Calu3 (cell line): ENCODE data around the gene BCAT1. TPM values are rescaled to one million over a fixed set of nuclear protein-coding genes. Genes with fewer than 3 reads are reported as not detected.

Source experiments
- BruUV-seq: library from RNA; stranded (reverse); fragments of 400-500 nt; replicated peaks from 2 replicates; lab custom pipeline; 2021; lab: Mats Ljungman, UMichigan
- CTCF ChIA-PET: fragments of 300-600 bp; sonication (Branson Sonifier 250); formaldehyde crosslinking; loops from one replicate; lab custom pipeline; 2022; ENCODE audit warnings: antibody characterized with exemption; lab: Charles Lee
- DNase-seq: peaks from one replicate; pipeline ENCODE4 v3.0.0; 2022
- H3K27ac Mint-ChIP-seq: one replicate; pipeline ENCODE4 v1.8.0; 2022; ENCODE audit warnings: mixed read lengths; ENCODE audit not compliant: unreplicated experiment
- H3K27me3 Mint-ChIP-seq: one replicate; pipeline ENCODE4 v1.8.0; 2022; ENCODE audit warnings: mixed read lengths; ENCODE audit not compliant: unreplicated experiment
- H3K36me3 Mint-ChIP-seq: one replicate; pipeline ENCODE4 v1.8.0; 2022; ENCODE audit warnings: mild to moderate bottlenecking, moderate library complexity, mixed read lengths; ENCODE audit not compliant: insufficient read depth, unreplicated experiment
- H3K4me1 Mint-ChIP-seq: one replicate; pipeline ENCODE4 v1.8.0; 2022; ENCODE audit warnings: mild to moderate bottlenecking, low read depth, mixed read lengths; ENCODE audit not compliant: unreplicated experiment
- H3K4me3 Mint-ChIP-seq: one replicate; pipeline ENCODE4 v1.8.0; 2022; ENCODE audit warnings: mild to moderate bottlenecking, low read depth, moderate library complexity, mixed read lengths; ENCODE audit not compliant: unreplicated experiment
- H3K9me3 Mint-ChIP-seq: one replicate; pipeline ENCODE4 v1.8.0; 2022; ENCODE audit warnings: low read depth, mixed read lengths; ENCODE audit not compliant: unreplicated experiment
- intact Hi-C: fragments of 100-400 bp; cut with micrococcal nuclease; formaldehyde crosslinking; loops from one replicate; pipeline ENCODE4 v1.10.0; 2022; ENCODE audit not compliant: unreplicated experiment
- total RNA-seq: library from RNA; stranded (reverse); gene quantifications from 2 replicates; pipeline ENCODE4 v1.2.3, GENCODE V29; 2022
- TF ChIP-seq, protein P1 (sequence below): fragments of 200-600 bp; IDR thresholded peaks from one replicate; pipeline ENCODE4 v1.8.0; 2022; ENCODE audit warnings: antibody characterized with exemption; ENCODE audit not compliant: unreplicated experiment

Gene BCAT1
- total RNA-seq, 1 experiment from 2014 or later = 4.0 TPM

DNA sequence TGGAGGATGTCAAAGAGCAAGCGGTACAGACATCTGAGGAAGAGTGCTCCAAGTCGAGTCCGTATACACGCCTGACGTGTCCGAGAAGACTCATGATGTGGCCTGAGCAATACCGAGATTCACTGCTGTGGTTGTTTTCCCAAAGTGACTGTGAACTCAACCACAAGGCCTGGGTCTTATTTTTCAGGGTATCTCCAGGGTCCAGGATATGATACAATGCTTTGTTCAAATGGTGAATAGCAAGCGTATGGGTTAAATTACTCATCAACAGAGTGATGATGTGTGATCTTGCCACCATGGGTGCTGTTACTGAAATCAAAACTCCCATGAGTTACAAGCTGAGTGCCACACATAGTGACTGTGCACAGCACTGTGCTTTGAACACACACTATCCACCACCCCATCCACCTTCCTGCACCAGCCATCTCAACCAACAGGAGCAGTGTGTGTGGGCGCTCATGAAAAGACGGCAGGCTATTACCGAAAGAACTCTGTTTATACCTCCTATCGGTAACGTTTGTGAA is 109.6 kb downstream of the BCAT1 start:
- intact Hi-C loops = loop anchor here (5.0 to 10.0 kb wide), 2 partner anchors 725 to 1632 kb away; no protein-coding TSS in a partner anchor
- Mint-ChIP-seq H3K36me3 (no peaks in the 10 kb centered on the region), H3K4me1 (no peaks in the 10 kb centered on the region)

DNA sequence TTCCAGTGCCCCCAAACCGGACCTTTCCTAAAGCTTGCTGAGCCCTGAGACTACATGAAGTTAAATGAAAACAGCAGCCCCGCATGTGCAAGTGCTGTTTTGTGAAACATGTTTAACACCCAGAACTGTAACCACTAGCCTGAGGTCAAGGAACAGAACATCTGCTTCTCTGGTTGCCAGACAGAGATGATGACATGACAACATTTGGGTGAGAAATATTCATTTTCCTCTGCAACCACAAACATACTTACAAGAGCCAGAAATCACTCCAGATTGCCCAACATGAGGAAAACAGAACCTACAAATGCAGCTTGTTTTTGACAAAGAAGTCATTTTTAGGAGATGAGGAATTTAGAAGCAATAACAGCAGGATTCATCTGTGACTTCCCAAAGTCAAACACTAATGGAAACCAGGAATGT is 110.4 kb downstream of the BCAT1 start:
- TF ChIP-seq, protein P1, sequence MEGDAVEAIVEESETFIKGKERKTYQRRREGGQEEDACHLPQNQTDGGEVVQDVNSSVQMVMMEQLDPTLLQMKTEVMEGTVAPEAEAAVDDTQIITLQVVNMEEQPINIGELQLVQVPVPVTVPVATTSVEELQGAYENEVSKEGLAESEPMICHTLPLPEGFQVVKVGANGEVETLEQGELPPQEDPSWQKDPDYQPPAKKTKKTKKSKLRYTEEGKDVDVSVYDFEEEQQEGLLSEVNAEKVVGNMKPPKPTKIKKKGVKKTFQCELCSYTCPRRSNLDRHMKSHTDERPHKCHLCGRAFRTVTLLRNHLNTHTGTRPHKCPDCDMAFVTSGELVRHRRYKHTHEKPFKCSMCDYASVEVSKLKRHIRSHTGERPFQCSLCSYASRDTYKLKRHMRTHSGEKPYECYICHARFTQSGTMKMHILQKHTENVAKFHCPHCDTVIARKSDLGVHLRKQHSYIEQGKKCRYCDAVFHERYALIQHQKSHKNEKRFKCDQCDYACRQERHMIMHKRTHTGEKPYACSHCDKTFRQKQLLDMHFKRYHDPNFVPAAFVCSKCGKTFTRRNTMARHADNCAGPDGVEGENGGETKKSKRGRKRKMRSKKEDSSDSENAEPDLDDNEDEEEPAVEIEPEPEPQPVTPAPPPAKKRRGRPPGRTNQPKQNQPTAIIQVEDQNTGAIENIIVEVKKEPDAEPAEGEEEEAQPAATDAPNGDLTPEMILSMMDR = no peak
- intact Hi-C loops = loop anchor here (5.0 to 10.0 kb wide), 2 partner anchors 724 to 1631 kb away; no protein-coding TSS in a partner anchor
- BruUV-seq = no TSS peak
- DNase-seq = no peak
- H3K27me3 Mint-ChIP-seq = no peaks in the 10 kb centered on the region
- CTCF ChIA-PET = no interaction called here
- H3K9me3 Mint-ChIP-seq = no peaks in the 10 kb centered on the region
- no peaks in the 10 kb centered on the region for H3K4me1 Mint-ChIP-seq
- H3K36me3 Mint-ChIP-seq = no peaks in the 10 kb centered on the region
- no peak overlapping the region for H3K27ac Mint-ChIP-seq
- no peak overlapping the region for H3K4me3 Mint-ChIP-seq

More for the DNA sequence above, 109.6 kb downstream of the BCAT1 start:
- TF ChIP-seq, protein P1 = no peak
- no peaks in the 10 kb centered on the region for H3K9me3 Mint-ChIP-seq
- H3K4me3 Mint-ChIP-seq = no peak overlapping the region
- no TSS peak for BruUV-seq
- CTCF ChIA-PET = no interaction called here
- no peak overlapping the region for H3K27ac Mint-ChIP-seq
- DNase-seq = no peak
- no peaks in the 10 kb centered on the region for H3K27me3 Mint-ChIP-seq

DNA sequence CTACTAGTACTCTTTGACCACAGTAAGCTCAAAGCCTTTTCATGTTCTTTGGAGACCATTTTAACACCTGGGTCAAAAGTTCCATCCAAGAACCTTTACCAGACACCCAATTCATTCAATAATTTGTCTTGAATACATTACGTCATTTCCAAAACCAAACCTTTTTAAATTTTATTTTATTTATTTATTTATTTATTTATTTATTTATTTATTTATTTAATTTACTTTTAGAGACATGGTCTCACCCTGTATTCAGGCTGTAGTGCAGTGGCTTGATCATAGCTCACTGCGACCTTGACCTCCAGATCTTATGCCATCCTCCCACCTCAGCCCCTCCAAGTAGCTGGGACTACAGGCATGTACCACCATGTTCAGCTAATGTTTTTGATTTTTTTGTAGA is 113.5 kb downstream of the BCAT1 start:
- Mint-ChIP-seq H3K4me1 (no peaks in the 10 kb centered on the region), H3K9me3 (no peaks in the 10 kb centered on the region), H3K27me3 (no peaks in the 10 kb centered on the region), H3K36me3 (no peaks in the 10 kb centered on the region), H3K27ac (no peak overlapping the region), H3K4me3 (no peak overlapping the region)
- no TSS peak for BruUV-seq
- intact Hi-C loops = loop anchor here (5.0 to 10.0 kb wide), 2 partner anchors 721 to 1628 kb away; no protein-coding TSS in a partner anchor
- CTCF ChIA-PET = no interaction called here
- TF ChIP-seq, protein P1 = no peak
- no peak for DNase-seq

DNA sequence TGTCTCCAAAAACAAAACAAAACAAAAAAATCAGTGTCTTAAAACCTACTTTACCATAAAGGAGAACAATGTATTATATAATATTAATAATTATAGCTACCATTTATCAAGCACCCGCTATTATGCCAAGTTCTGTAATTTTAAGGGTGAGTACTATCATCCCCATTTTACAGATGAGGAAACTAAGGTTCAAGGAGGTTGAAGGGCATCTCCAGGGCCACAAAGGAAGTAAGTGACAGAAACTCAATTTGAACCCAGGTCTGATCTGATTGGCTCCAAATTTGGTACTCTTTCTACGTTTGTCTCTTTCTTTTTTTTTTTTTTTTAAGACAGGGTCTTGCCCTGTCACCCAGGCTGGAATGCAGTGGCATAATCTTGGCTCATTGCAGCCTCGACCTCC is 115.4 kb downstream of the BCAT1 start:
- CTCF ChIA-PET = no interaction called here
- Mint-ChIP-seq H3K4me3 (no peak overlapping the region), H3K9me3 (no peaks in the 10 kb centered on the region), H3K36me3 (no peaks in the 10 kb centered on the region), H3K27me3 (no peaks in the 10 kb centered on the region), H3K4me1 (no peaks in the 10 kb centered on the region), H3K27ac (no peak overlapping the region)
- BruUV-seq = no TSS peak
- DNase-seq = no peak
- TF ChIP-seq, protein P1 = no peak
- intact Hi-C loops = loop anchor here (5.0 to 10.0 kb wide), 2 partner anchors 246 to 719 kb away; no protein-coding TSS in a partner anchor
